SJSA1 (cell line): ENCODE measurements around the gene RB1. TPM values are rescaled to one million over a fixed set of nuclear protein-coding genes. Genes with fewer than 3 reads are reported as not detected.

Experiments
- DNase-seq, 2 experiments: peaks; one replicate each; pipeline ENCODE4 v3.0.0-alpha.2; 2015 to 2020; ENCODE audit warnings: low spot score in 2 of 2, low read depth in 1 of 2
- H3K27ac ChIP-seq: fragments of 250-450 bp; sonication (Bioruptor Pico); 2 replicates; pipeline ENCODE4 v1.5.1; 2020; ENCODE audit warnings: mild to moderate bottlenecking, moderate library complexity
- H3K27me3 ChIP-seq: fragments of 250-450 bp; sonication (Bioruptor Pico); replicated peaks from 2 replicates; pipeline ENCODE4 v1.5.1; 2020; ENCODE audit warnings: mild to moderate bottlenecking, moderate library complexity
- H3K36me3 ChIP-seq: fragments of 250-450 bp; sonication (Bioruptor Pico); 2 replicates; pipeline ENCODE4 v1.5.1; 2020; ENCODE audit warnings: mild to moderate bottlenecking
- H3K4me1 ChIP-seq: fragments of 250-450 bp; sonication (Bioruptor Pico); replicated peaks from 2 replicates; pipeline ENCODE4 v1.6.1; 2021; ENCODE audit warnings: mild to moderate bottlenecking
- H3K4me3 ChIP-seq: fragments of 250-450 bp; sonication (Bioruptor Pico); 2 replicates; pipeline ENCODE4 v1.5.1; 2020; ENCODE audit warnings: mild to moderate bottlenecking
- H3K9me3 ChIP-seq: fragments of 250-450 bp; sonication (Bioruptor Pico); replicated peaks from 2 replicates; pipeline ENCODE4 v1.5.1; 2020; ENCODE audit warnings: mild to moderate bottlenecking
- total RNA-seq: library from RNA; depleted of rRNA; stranded (reverse); fragments of >200 nt; shearing (Covaris generic); gene quantifications from 2 replicates; pipeline ENCODE4 v1.2.3, GENCODE V29; 2014; rRNA removed

RB1 gene
- total RNA-seq, result 53.8 and 65.7 TPM in 2 replicates

DNA sequence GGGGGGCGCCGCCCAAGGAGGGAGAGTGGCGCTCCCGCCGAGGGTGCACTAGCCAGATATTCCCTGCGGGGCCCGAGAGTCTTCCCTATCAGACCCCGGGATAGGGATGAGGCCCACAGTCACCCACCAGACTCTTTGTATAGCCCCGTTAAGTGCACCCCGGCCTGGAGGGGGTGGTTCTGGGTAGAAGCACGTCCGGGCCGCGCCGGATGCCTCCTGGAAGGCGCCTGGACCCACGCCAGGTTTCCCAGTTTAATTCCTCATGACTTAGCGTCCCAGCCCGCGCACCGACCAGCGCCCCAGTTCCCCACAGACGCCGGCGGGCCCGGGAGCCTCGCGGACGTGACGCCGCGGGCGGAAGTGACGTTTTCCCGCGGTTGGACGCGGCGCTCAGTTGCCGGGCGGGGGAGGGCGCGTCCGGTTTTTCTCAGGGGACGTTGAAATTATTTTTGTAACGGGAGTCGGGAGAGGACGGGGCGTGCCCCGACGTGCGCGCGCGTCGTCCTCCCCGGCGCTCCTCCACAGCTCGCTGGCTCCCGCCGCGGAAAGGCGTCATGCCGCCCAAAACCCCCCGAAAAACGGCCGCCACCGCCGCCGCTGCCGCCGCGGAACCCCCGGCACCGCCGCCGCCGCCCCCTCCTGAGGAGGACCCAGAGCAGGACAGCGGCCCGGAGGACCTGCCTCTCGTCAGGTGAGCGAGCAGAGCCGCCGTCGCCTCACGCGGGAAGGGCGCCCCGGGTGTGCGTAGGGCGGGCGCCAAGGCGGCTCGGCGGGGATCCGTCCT is at the start of gene RB1:
Gene RB1, plus strand, starts transcription at position 393 of the 784 bp plus-strand sequence. Its CDS starts 162 bp downstream, at position 555.
- peaks cover 17% of the 10 kb centered on the region for H3K4me1 ChIP-seq
- H3K27ac ChIP-seq, result peak within 1 kb of the TSS; percentile 94
- H3K36me3 ChIP-seq, result peaks cover 25% of the 10 kb centered on the region
- no peaks in the 10 kb centered on the region for H3K27me3 ChIP-seq
- H3K4me3 ChIP-seq, result peak within 1 kb of the TSS; percentile 96
- H3K9me3 ChIP-seq, result no peaks in the 10 kb centered on the region
- DNase-seq, result peak; percentile 89 to 92

GRCh38 chr13:48253849-48254248 is 49.7 kb upstream of the RB1 start:
- Histone ChIP-seq H3K36me3 (peaks cover 40% of the 10 kb centered on the region), H3K4me3 (no peak overlapping the region), H3K27me3 (no peaks in the 10 kb centered on the region), H3K9me3 (no peaks in the 10 kb centered on the region), H3K27ac (no peak overlapping the region), H3K4me1 (no peaks in the 10 kb centered on the region)
- DNase-seq, result no peak

- Histone ChIP-seq H3K27me3 (no peaks in the 10 kb centered on the region), H3K36me3 (peaks cover 50% of the 10 kb centered on the region)
Measured at GRCh38 chr13:48255090-48255489, 48.5 kb upstream of the RB1 start.

DNA sequence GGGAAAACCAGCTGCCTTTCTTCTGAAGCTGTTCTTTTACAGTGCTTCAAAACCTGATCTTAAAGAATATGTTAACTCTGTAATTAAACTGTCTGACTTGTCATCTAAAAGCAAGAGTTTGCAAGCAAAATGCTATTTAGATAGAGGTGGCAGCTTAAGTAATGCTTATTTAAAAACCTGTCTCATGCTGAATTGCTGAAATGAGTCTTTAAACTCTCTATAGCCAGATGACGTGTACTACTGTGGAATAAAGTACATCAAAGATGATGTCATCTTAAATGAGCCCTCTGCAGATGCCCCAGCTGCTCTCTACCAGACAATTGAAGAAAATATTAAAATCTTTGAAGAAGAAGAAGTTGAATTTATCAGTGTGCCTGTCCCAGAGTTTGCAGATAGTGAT is 47.6 kb upstream of the RB1 start:
- H3K9me3 ChIP-seq, result no peaks in the 10 kb centered on the region
- peaks cover 56% of the 10 kb centered on the region for H3K36me3 ChIP-seq
- no peak overlapping the region for H3K4me3 ChIP-seq
- no peaks in the 10 kb centered on the region for H3K27me3 ChIP-seq
- no peaks in the 10 kb centered on the region for H3K4me1 ChIP-seq
- H3K27ac ChIP-seq, result no peak overlapping the region
- no peak for DNase-seq

More at GRCh38 chr13:48255090-48255489, 48.5 kb upstream of the RB1 start:
- Histone ChIP-seq H3K4me3 (no peak overlapping the region), H3K27ac (no peak overlapping the region), H3K9me3 (no peaks in the 10 kb centered on the region), H3K4me1 (no peaks in the 10 kb centered on the region)
- DNase-seq, result no peak

DNA sequence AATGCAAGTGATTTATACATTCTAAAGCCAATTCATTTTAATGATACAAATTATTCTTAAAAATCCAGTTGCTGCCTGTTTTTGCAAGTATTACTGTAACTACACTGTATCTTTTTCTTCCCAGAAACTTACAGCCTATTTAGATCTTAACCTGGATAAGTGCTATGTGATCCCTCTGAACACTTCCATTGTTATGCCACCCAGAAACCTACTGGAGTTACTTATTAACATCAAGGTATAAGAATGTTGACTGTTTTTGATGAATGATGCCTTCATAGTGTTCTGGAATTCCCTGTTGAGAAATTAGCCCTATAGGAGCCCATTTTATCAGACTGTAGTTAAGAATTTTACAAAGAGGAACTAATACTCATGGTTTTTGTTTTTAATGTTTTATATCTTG is 45.5 kb upstream of the RB1 start:
- no peaks in the 10 kb centered on the region for H3K4me1 ChIP-seq
- no peak overlapping the region for H3K4me3 ChIP-seq
- no peaks in the 10 kb centered on the region for H3K27me3 ChIP-seq
- H3K9me3 ChIP-seq, result no peaks in the 10 kb centered on the region
- no peak overlapping the region for H3K27ac ChIP-seq
- peaks cover 71% of the 10 kb centered on the region for H3K36me3 ChIP-seq
- no peak for DNase-seq

- Histone ChIP-seq H3K27me3 (no peaks in the 10 kb centered on the region), H3K36me3 (peaks cover 75% of the 10 kb centered on the region), H3K4me1 (no peaks in the 10 kb centered on the region), H3K9me3 (no peaks in the 10 kb centered on the region), H3K4me3 (no peak overlapping the region), H3K27ac (no peak overlapping the region)
- DNase-seq, result no peak
Measured at GRCh38 chr13:48258430-48258829, 45.1 kb upstream of the RB1 start.

DNA sequence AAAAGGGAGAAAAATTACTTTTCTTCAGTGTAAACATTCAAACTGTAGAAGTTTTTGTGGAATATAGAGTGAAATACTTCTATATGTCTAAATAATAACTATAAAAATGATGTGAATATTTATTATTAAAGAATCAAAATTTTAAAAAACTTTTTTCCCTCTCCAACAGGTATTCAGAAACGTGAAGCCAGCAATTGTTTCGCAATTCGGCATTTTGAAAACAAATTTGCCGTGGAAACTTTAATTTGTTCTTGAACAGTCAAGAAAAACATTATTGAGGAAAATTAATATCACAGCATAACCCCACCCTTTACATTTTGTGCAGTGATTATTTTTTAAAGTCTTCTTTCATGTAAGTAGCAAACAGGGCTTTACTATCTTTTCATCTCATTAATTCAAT is 42.6 kb upstream of the RB1 start:
- Histone ChIP-seq H3K27ac (no peak overlapping the region), H3K4me3 (no peak overlapping the region), H3K4me1 (no peaks in the 10 kb centered on the region), H3K9me3 (no peaks in the 10 kb centered on the region), H3K36me3 (peaks cover 66% of the 10 kb centered on the region), H3K27me3 (no peaks in the 10 kb centered on the region)
- DNase-seq, result no peak

GRCh38 chr13:48263196-48263595 is 40.4 kb upstream of the RB1 start:
- H3K4me1 ChIP-seq, result no peaks in the 10 kb centered on the region
- H3K4me3 ChIP-seq, result no peak overlapping the region
- peaks cover 45% of the 10 kb centered on the region for H3K36me3 ChIP-seq
- DNase-seq, result no peak
- H3K27me3 ChIP-seq, result no peaks in the 10 kb centered on the region
- H3K27ac ChIP-seq, result no peak overlapping the region
- no peaks in the 10 kb centered on the region for H3K9me3 ChIP-seq

- no peaks in the 10 kb centered on the region for H3K4me1 ChIP-seq
- no peaks in the 10 kb centered on the region for H3K27me3 ChIP-seq
- H3K4me3 ChIP-seq, result no peak overlapping the region
- no peaks in the 10 kb centered on the region for H3K9me3 ChIP-seq
- no peak overlapping the region for H3K27ac ChIP-seq
- no peak for DNase-seq
- H3K36me3 ChIP-seq, result peaks cover 39% of the 10 kb centered on the region
Measured at GRCh38 chr13:48264058-48264457, 39.5 kb upstream of the RB1 start.

DNA sequence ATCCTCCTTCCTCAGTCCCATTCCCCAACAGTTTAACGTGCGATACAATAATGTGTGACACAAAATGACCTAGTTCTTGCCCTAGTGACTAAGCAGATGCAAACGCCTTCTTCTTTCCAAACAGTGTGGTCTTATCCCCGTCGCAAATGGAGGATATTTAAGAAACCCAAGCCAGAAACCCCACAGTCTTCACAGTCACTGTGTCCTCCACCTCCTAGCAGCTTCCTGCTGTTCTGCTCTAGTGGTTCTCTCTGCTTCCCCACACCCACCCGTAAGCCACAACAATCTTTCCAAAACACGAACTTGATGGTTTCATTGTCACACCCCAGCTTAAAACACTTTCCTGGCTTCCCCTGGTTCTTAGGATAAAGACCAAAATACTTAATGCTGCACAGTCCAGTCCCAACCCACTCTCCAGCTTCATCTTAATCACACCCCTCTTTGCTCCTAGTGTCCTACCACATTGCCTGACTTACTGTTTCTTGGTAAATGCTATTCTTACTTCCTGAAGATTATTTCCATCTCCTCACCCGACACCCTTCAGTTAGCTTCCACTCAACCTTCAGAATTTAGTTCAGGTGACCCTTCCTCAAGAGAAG is 38.2 kb upstream of the RB1 start:
- Histone ChIP-seq H3K27me3 (no peaks in the 10 kb centered on the region), H3K9me3 (no peaks in the 10 kb centered on the region), H3K4me3 (no peak overlapping the region), H3K36me3 (peaks cover 30% of the 10 kb centered on the region), H3K27ac (no peak overlapping the region), H3K4me1 (no peaks in the 10 kb centered on the region)
- DNase-seq, result no peak

DNA sequence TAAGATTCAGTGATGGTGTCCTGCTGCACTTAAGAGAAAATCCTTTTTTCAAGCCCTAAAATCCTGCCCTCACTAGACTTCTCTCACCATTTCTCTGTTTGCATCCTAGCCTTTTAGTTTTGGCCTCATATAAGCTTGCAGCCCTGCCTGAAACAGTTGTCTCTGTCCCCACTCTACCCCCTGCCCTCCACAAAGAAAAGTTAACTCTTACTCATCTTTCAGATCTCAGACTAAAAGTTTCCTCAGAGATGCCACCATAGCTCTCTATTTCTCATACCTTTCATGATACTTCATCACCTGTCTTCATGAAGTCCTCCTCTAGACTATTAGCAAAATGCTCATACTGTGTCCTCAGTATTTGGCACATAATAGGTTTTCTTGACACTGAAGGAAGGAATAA is 37.4 kb upstream of the RB1 start:
- Histone ChIP-seq H3K9me3 (no peaks in the 10 kb centered on the region), H3K27ac (no peak overlapping the region), H3K4me3 (no peak overlapping the region), H3K4me1 (no peaks in the 10 kb centered on the region), H3K36me3 (peaks cover 24% of the 10 kb centered on the region), H3K27me3 (no peaks in the 10 kb centered on the region)
- DNase-seq, result no peak

DNA sequence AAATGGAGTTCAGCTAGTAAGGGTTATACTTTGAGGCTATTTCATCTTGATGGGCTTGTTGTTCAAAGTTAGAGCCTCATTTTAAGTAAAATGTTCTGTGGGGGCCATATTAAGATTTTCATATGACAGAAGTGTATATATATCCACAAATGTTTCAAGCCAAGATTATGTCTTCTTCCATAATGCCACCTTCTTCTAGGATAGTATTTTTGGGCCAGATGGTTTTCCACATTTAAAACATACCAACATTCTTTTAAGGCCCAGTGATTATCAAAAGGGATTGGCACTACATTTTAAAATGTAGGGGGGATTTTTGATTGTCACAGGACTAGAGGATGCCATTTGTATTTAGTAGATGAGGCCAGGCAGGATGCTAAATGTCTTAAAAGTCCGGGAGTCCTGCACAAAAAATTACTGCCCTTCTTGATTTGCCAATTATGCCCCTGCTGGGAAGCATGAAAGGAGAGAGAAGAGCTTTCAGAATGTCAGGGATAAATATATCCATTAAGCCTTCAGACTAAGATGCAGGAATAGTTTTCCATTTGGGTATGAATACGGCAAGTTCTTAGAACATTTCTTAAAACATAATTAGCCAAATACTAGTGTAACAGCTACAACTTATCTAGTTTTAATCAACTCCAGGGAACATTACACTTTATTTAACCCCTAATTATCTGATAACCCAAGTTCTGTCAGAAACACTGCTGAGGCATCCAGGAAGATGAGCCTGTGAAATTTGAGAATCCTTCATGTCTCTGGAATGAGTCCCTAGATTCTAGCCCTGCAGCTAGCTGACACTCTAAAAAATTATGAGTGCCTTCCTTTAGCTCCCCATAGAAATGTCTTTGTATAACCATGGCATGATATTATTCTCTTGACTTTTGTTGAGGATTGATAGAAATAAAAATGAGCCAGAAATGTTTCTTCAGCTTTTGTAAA is 36.6 kb upstream of the RB1 start:
- no peak overlapping the region for H3K4me3 ChIP-seq
- H3K36me3 ChIP-seq, result peaks cover 20% of the 10 kb centered on the region
- no peaks in the 10 kb centered on the region for H3K9me3 ChIP-seq
- H3K27ac ChIP-seq, result no peak overlapping the region
- H3K27me3 ChIP-seq, result no peaks in the 10 kb centered on the region
- no peaks in the 10 kb centered on the region for H3K4me1 ChIP-seq
- DNase-seq, result no peak

GRCh38 chr13:48268019-48268418 is 35.5 kb upstream of the RB1 start:
- H3K9me3 ChIP-seq, result no peaks in the 10 kb centered on the region
- H3K27me3 ChIP-seq, result no peaks in the 10 kb centered on the region
- H3K27ac ChIP-seq, result no peak overlapping the region
- no peak for DNase-seq
- no peaks in the 10 kb centered on the region for H3K4me1 ChIP-seq
- peaks cover 10% of the 10 kb centered on the region for H3K36me3 ChIP-seq
- H3K4me3 ChIP-seq, result no peak overlapping the region

- Histone ChIP-seq H3K27me3 (no peaks in the 10 kb centered on the region), H3K4me3 (no peak overlapping the region), H3K9me3 (no peaks in the 10 kb centered on the region), H3K27ac (no peak overlapping the region), H3K36me3 (no peaks in the 10 kb centered on the region), H3K4me1 (no peaks in the 10 kb centered on the region)
- DNase-seq, result no peak
Measured at GRCh38 chr13:48273346-48273745, 30.2 kb upstream of the RB1 start.
